ENCODE results near the gene FARP1.

GRCh38 chr13:98385606-98386005 lies 242.7 kb downstream of the FARP1 start:
- TF ChIP-seq CTCF (IDR thresholded peaks at IDR 0.05) (no peak), POLR2A (IDR thresholded peaks at IDR 0.05) (no peak)

Measured in body of pancreas (tissue), 4 donors.